Raji (cell line): ENCODE measurements around the gene LTO1.

Experiments used
- POLR2A ChIP-seq: IDR thresholded peaks from 2 replicates; pipeline ENCODE4 v1.6.1; 2011; ENCODE audit warnings: low read depth, low read length, control low read depth; ENCODE audit not compliant: insufficient read depth

LTO1 gene

GRCh38 chr11:69648679-69649575, 26.2 kb downstream of the LTO1 start:
- TF ChIP-seq POLR2A: no peak

GRCh38 chr11:69647761-69648497, 27.2 kb downstream of the LTO1 start:
- TF ChIP-seq POLR2A: no peak

GRCh38 chr11:69647390-69647748, 27.8 kb downstream of the LTO1 start:
- no peak for TF ChIP-seq POLR2A

GRCh38 chr11:69646493-69647389, 28.4 kb downstream of the LTO1 start:
- TF ChIP-seq POLR2A: no peak

GRCh38 chr11:69645801-69646492, 29.2 kb downstream of the LTO1 start:
- TF ChIP-seq POLR2A: no peak

- no peak for TF ChIP-seq POLR2A
Observed at GRCh38 chr11:69644962-69645675, 30.0 kb downstream of the LTO1 start.

- no peak for TF ChIP-seq POLR2A
Observed at GRCh38 chr11:69644071-69644961, 30.8 kb downstream of the LTO1 start.

GRCh38 chr11:69643646-69644045, 31.5 kb downstream of the LTO1 start:
- TF ChIP-seq POLR2A: no peak

- no peak for TF ChIP-seq POLR2A
Observed at GRCh38 chr11:69642913-69643632, 32.1 kb downstream of the LTO1 start.

- TF ChIP-seq POLR2A: no peak
Observed at GRCh38 chr11:69642549-69642912, 32.6 kb downstream of the LTO1 start.

GRCh38 chr11:69641681-69642548, 33.2 kb downstream of the LTO1 start:
- no peak for TF ChIP-seq POLR2A
